Nephron progenitor cell (in vitro differentiated cells): ENCODE data around the gene EXOC7.

Experiments used
- DNase-seq: peaks from one replicate; pipeline ENCODE4 v3.0.0; 2021
- H3K27ac Mint-ChIP-seq: 2 replicates; pipeline ENCODE4 v1.8.0; 2021; ENCODE audit warnings: mild to moderate bottlenecking, moderate library complexity, mixed read lengths
- H3K27me3 Mint-ChIP-seq: 2 replicates; pipeline ENCODE4 v1.8.0; 2021; ENCODE audit warnings: mild to moderate bottlenecking, low read depth, mixed read lengths; ENCODE audit not compliant: poor library complexity
- H3K36me3 Mint-ChIP-seq: 2 replicates; pipeline ENCODE4 v1.8.0; 2021; ENCODE audit warnings: low read depth, mixed read lengths
- H3K4me1 Mint-ChIP-seq: 2 replicates; pipeline ENCODE4 v1.8.0; 2021; ENCODE audit warnings: mixed read lengths
- H3K4me3 Mint-ChIP-seq: 2 replicates; pipeline ENCODE4 v1.8.0; 2021; ENCODE audit warnings: mild to moderate bottlenecking, moderate library complexity, mixed read lengths
- H3K9me3 Mint-ChIP-seq: 2 replicates; pipeline ENCODE4 v1.8.0; 2021; ENCODE audit warnings: mild to moderate bottlenecking, moderate library complexity, mixed read lengths
- CTCF ChIP-seq: fragments of 200-600 bp; sonication (generic); IDR thresholded peaks from 2 replicates; pipeline ENCODE4 v1.5.0; 2021; ENCODE audit warnings: antibody characterized with exemption

Gene EXOC7

GRCh38 chr17:76149214-76149613 is 45.6 kb upstream of the EXOC7 start:
- no peaks in the 10 kb centered on the region for H3K9me3 Mint-ChIP-seq
- DNase-seq = no peak
- no peak for TF ChIP-seq CTCF

GRCh38 chr17:76148015-76148326 is 44.4 kb upstream of the EXOC7 start:
- H3K4me3 Mint-ChIP-seq = no peak overlapping the region
- no peaks in the 10 kb centered on the region for H3K9me3 Mint-ChIP-seq
- peaks cover 31% of the 10 kb centered on the region for H3K4me1 Mint-ChIP-seq
- peaks cover 40% of the 10 kb centered on the region for H3K27me3 Mint-ChIP-seq
- no peaks in the 10 kb centered on the region for H3K36me3 Mint-ChIP-seq
- no peak overlapping the region for H3K27ac Mint-ChIP-seq
- TF ChIP-seq CTCF = no peak
- no peak for DNase-seq

More at GRCh38 chr17:76149214-76149613, 45.6 kb upstream of the EXOC7 start:
- H3K27ac Mint-ChIP-seq = peak overlapping the region; percentile 54
- peaks cover 29% of the 10 kb centered on the region for H3K27me3 Mint-ChIP-seq
- no peaks in the 10 kb centered on the region for H3K36me3 Mint-ChIP-seq
- H3K4me3 Mint-ChIP-seq = no peak overlapping the region
- H3K4me1 Mint-ChIP-seq = peaks cover 25% of the 10 kb centered on the region

GRCh38 chr17:76147211-76148014 is 43.8 kb upstream of the EXOC7 start:
- H3K27me3 Mint-ChIP-seq = peaks cover 46% of the 10 kb centered on the region
- no peaks in the 10 kb centered on the region for H3K36me3 Mint-ChIP-seq
- peak; percentile 52 for TF ChIP-seq CTCF
- no peak for DNase-seq
- no peak overlapping the region for H3K4me3 Mint-ChIP-seq
- H3K27ac Mint-ChIP-seq = no peak overlapping the region
- H3K9me3 Mint-ChIP-seq = no peaks in the 10 kb centered on the region
- H3K4me1 Mint-ChIP-seq = peaks cover 36% of the 10 kb centered on the region

GRCh38 chr17:76146053-76146851 is 42.7 kb upstream of the EXOC7 start:
- H3K27me3 Mint-ChIP-seq = peaks cover 51% of the 10 kb centered on the region
- DNase-seq = no peak
- H3K4me3 Mint-ChIP-seq = no peak overlapping the region
- TF ChIP-seq CTCF = no peak
- no peaks in the 10 kb centered on the region for H3K9me3 Mint-ChIP-seq
- peaks cover 47% of the 10 kb centered on the region for H3K4me1 Mint-ChIP-seq
- no peak overlapping the region for H3K27ac Mint-ChIP-seq
- H3K36me3 Mint-ChIP-seq = no peaks in the 10 kb centered on the region

- Mint-ChIP-seq H3K4me3 (no peak overlapping the region), H3K36me3 (no peaks in the 10 kb centered on the region), H3K4me1 (peaks cover 42% of the 10 kb centered on the region), H3K27ac (no peak overlapping the region), H3K9me3 (no peaks in the 10 kb centered on the region), H3K27me3 (peaks cover 59% of the 10 kb centered on the region)
- no peak for DNase-seq
- no peak for TF ChIP-seq CTCF
These were observed 41.9 kb upstream of the EXOC7 start for GRCh38 chr17:76145231-76146052.
